Type B pancreatic cell (in vitro differentiated cells): ENCODE results near the gene OSBP. TPM values are rescaled to one million over a fixed set of nuclear protein-coding genes. Genes with fewer than 3 reads are reported as not detected.

Experiments used
- DNase-seq: peaks from one replicate; pipeline ENCODE4 v3.0.0; 2021; ENCODE audit warnings: mixed read lengths; ENCODE audit not compliant: unreplicated experiment; ENCODE audit errors: extremely low spot score
- H3K27ac Mint-ChIP-seq: 2 replicates; pipeline ENCODE4 v1.8.0; 2021; ENCODE audit warnings: mild to moderate bottlenecking, mixed read lengths
- H3K27me3 Mint-ChIP-seq: 2 replicates; pipeline ENCODE4 v1.8.0; 2021; ENCODE audit warnings: mixed read lengths
- H3K36me3 Mint-ChIP-seq: 2 replicates; pipeline ENCODE4 v1.8.0; 2021; ENCODE audit warnings: mixed read lengths
- H3K4me1 Mint-ChIP-seq: one replicate; pipeline ENCODE4 v1.8.0; 2021; ENCODE audit warnings: mixed read lengths; ENCODE audit not compliant: unreplicated experiment
- H3K4me3 Mint-ChIP-seq: 2 replicates; pipeline ENCODE4 v1.8.0; 2021; ENCODE audit warnings: mild to moderate bottlenecking, mixed read lengths
- H3K9me3 Mint-ChIP-seq: 2 replicates; pipeline ENCODE4 v1.8.0; 2021; ENCODE audit warnings: mixed read lengths
- microRNA-seq: library from miRNA; unstranded; fragments of <30 nt; microRNA quantifications from one replicate; pipeline ENCODE4, GENCODE V29; 2020
- total RNA-seq: library from RNA; stranded (reverse); gene quantifications from 2 replicates; pipeline ENCODE4 v1.2.1, GENCODE V29; 2021; ENCODE audit warnings: low replicate concordance
- TF ChIP-seq, protein P1 (sequence below): fragments of 200-600 bp; sonication (generic); conservative IDR thresholded peaks from 2 replicates; pipeline ENCODE4 v1.5.0; 2021; ENCODE audit warnings: antibody characterized with exemption, mild to moderate bottlenecking

The OSBP gene
- total RNA-seq, 1 donor from 2014 or later: 42.4 TPM

- DNase-seq: no peak
- Mint-ChIP-seq H3K4me1 (peaks cover 15% of the 10 kb centered on the region), H3K4me3 (peak overlapping the region; percentile 47), H3K9me3 (peaks cover 5% of the 10 kb centered on the region), H3K27ac (peak overlapping the region; percentile 58), H3K27me3 (no peaks in the 10 kb centered on the region), H3K36me3 (no peaks in the 10 kb centered on the region)
- TF ChIP-seq, protein P1, sequence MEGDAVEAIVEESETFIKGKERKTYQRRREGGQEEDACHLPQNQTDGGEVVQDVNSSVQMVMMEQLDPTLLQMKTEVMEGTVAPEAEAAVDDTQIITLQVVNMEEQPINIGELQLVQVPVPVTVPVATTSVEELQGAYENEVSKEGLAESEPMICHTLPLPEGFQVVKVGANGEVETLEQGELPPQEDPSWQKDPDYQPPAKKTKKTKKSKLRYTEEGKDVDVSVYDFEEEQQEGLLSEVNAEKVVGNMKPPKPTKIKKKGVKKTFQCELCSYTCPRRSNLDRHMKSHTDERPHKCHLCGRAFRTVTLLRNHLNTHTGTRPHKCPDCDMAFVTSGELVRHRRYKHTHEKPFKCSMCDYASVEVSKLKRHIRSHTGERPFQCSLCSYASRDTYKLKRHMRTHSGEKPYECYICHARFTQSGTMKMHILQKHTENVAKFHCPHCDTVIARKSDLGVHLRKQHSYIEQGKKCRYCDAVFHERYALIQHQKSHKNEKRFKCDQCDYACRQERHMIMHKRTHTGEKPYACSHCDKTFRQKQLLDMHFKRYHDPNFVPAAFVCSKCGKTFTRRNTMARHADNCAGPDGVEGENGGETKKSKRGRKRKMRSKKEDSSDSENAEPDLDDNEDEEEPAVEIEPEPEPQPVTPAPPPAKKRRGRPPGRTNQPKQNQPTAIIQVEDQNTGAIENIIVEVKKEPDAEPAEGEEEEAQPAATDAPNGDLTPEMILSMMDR: no peak
Measured at GRCh38 chr11:59534676-59535075, 80.9 kb downstream of the OSBP start.

DNA sequence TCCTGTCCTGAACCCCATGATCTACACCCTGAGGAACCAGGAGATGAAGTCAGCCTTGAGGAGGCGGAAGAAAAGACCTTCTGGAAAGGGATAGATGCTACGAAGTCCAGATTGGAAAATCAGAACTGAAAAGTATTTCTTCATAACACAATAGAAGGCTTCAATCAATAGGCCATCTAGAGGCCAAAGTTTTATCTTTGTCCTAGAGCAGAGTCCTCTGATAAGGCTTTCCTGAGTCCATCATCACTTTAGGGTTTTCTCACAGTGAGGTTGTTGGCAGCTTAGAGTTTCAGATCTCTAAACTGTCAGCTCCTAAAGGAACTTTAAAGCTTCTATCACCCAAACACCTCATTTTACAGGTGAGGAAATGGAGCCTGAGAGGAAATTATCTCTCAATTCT, 83.0 kb downstream of the OSBP start:
- Mint-ChIP-seq H3K9me3 (peaks cover 5% of the 10 kb centered on the region), H3K4me1 (peaks cover 23% of the 10 kb centered on the region)

DNA sequence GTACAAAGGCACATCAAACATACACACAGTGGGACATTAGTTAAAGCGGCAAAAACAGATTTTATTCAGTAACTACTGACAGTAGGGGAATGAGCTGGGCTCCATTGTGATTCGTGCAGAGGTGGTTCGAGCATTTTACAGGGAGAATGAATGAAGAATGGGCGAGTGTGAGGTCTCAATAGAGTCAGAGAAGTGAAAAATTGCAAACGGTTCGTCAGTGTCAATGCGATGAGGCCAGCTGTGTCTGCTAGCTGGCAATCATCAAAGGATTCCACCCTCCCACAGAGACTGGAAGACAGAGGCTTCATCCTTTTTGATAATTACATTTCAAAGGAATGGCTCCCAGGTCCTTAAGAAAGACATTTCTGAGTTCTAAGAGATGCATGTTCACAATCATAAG, 86.9 kb downstream of the OSBP start:
- H3K4me3 Mint-ChIP-seq: peak overlapping the region; percentile 13
- H3K27me3 Mint-ChIP-seq: peaks cover 3% of the 10 kb centered on the region
- no peaks in the 10 kb centered on the region for H3K36me3 Mint-ChIP-seq
- peaks cover 16% of the 10 kb centered on the region for H3K4me1 Mint-ChIP-seq
- H3K27ac Mint-ChIP-seq: no peak overlapping the region
- TF ChIP-seq, protein P1: no peak
- DNase-seq: no peak
- H3K9me3 Mint-ChIP-seq: peaks cover 5% of the 10 kb centered on the region

More for the DNA sequence above, 83.0 kb downstream of the OSBP start:
- Mint-ChIP-seq H3K4me3 (no peak overlapping the region), H3K36me3 (no peaks in the 10 kb centered on the region), H3K27me3 (no peaks in the 10 kb centered on the region), H3K27ac (no peak overlapping the region)
- TF ChIP-seq, protein P1: no peak
- no peak for DNase-seq

Small RNA genes within 50 kb of the gene (microRNA-seq; reads per million reads assigned to microRNA genes)
- not detected for gene MIR3162

Other genes with a start within 250 kb of the OSBP start
- gene OR5A2, start 189.4 kb downstream of the OSBP start, total RNA-seq: not detected in 2 replicates
- not detected in 2 replicates for gene OR5A1, start 179.3 kb downstream of the OSBP start, total RNA-seq
- gene OR4D6, start 158.8 kb downstream of the OSBP start, total RNA-seq: not detected in 2 replicates
- gene OR4D10, start 142.5 kb downstream of the OSBP start, total RNA-seq: not detected in 2 replicates
- gene OR4D11, start 112.2 kb downstream of the OSBP start, total RNA-seq: not detected in 2 replicates
- gene OR4D9, start 104.2 kb downstream of the OSBP start, total RNA-seq: not detected in 2 replicates
- 35.0 and 37.4 TPM in 2 replicates for gene PATL1, start 53.3 kb upstream of the OSBP start, total RNA-seq
- gene OR10V1, start 98.1 kb upstream of the OSBP start, total RNA-seq: not detected in 2 replicates
- 44.6 and 75.8 TPM in 2 replicates for gene STX3, start 139.6 kb upstream of the OSBP start, total RNA-seq
- 46.2 and 67.1 TPM in 2 replicates for gene MRPL16, start 195.0 kb upstream of the OSBP start, total RNA-seq
- gene CBLIF, start 229.7 kb upstream of the OSBP start, total RNA-seq: 11.2 and 54.6 TPM in 2 replicates